H1 (cell line): ENCODE measurements around the gene SMIM32. TPM values are rescaled to one million over a fixed set of nuclear protein-coding genes. Genes with fewer than 3 reads are reported as not detected.

Source experiments
- CHD7 ChIP-seq: fragments of 300-600 bp; sonication (generic); IDR thresholded peaks from 2 replicates; pipeline ENCODE4 v1.7.1; 2012; ENCODE audit warnings: low read length, moderate library complexity, mild to moderate bottlenecking, inconsistent platforms; ENCODE audit not compliant: insufficient replicate concordance
- EP300 ChIP-seq, 2 experiments: IDR thresholded peaks; 1 replicate in 1 of 2; 2 replicates in 1 of 2; pipeline ENCODE4 v1.6.1; 2011 to 2012; ENCODE audit warnings: low read depth in 2 of 2, low read length in 2 of 2, mild to moderate bottlenecking in 2 of 2, borderline replicate concordance in 1 of 2, inconsistent platforms in 1 of 2, moderate library complexity in 1 of 2
- HDAC2 ChIP-seq, 2 experiments: fragments of 300-600 bp in 1 of 2; sonication (generic) in 1 of 2; IDR thresholded peaks; 2 replicates each; pipeline ENCODE4 v1.6.1; 2011 to 2012; ENCODE audit warnings: low read depth in 2 of 2, low read length in 2 of 2, mild to moderate bottlenecking in 2 of 2, moderate library complexity in 2 of 2, borderline replicate concordance in 1 of 2, inconsistent platforms in 1 of 2
- JUND ChIP-seq: IDR thresholded peaks from 2 replicates; pipeline ENCODE4 v1.6.1; 2011; ENCODE audit warnings: mild to moderate bottlenecking, improper control_type of control experiment, low read length
- POLR2A ChIP-seq, 2 experiments: IDR thresholded peaks; 1 replicate in 1 of 2; 2 replicates in 1 of 2; pipeline ENCODE4 v1.6.1; 2011; ENCODE audit warnings: low read depth in 2 of 2, low read length in 2 of 2, mild to moderate bottlenecking in 2 of 2; ENCODE audit errors: control extremely low read depth in 1 of 2
- RAD21 ChIP-seq, 2 experiments: IDR thresholded peaks in 1 of 2; conservative IDR thresholded peaks in 1 of 2; 2 replicates each; pipeline ENCODE4 v1.6.1; 2011; ENCODE audit warnings: low read depth in 2 of 2, low read length in 2 of 2, improper control_type of control experiment in 1 of 2, inconsistent platforms in 1 of 2, mild to moderate bottlenecking in 1 of 2, moderate library complexity in 1 of 2
- SAP30 ChIP-seq: fragments of 300-600 bp; sonication (generic); IDR thresholded peaks from 2 replicates; pipeline ENCODE4 v1.7.1; 2012; ENCODE audit warnings: low read length, moderate library complexity, mild to moderate bottlenecking, inconsistent platforms; ENCODE audit not compliant: insufficient read depth, insufficient replicate concordance
- TCF12 ChIP-seq: IDR thresholded peaks from 2 replicates; pipeline ENCODE4 v1.6.1; 2011; ENCODE audit warnings: low read depth, mild to moderate bottlenecking, low read length
- polyA plus RNA-seq, 7 experiments: library from polyadenylated mRNA; depleted of rRNA in 3 of 7; stranded (reverse) in 5 of 7; unstranded in 2 of 7; fragments of >200 nt in 5 of 7; fragments of 200-250 nt in 2 of 7; gene quantifications; 1 replicate in 5 of 7; 2 replicates in 1 of 7; 4 replicates in 1 of 7; pipeline versions ENCODE4 v1.2.1 to v1.2.3, GENCODE V29; 2011 to 2013; ENCODE audit warnings: missing spikeins in 2 of 7, mixed read lengths in 2 of 7
- total RNA-seq: library from RNA; stranded (reverse); fragmentation: NEBNext Ultra II Directional; extraction: Animal tissue kit (Norgen Biotek cat#: 25700); gene quantifications from 2 replicates; pipeline ENCODE4 v1.2.1, GENCODE V29; 2021

SMIM32 gene
- total and polyA plus RNA-seq, 2 of the 8 experiments (the other 6 are each of a cell fraction or from before 2014, with no cell fraction given), result 0.09 to 0.22 TPM

- TF ChIP-seq CHD7, result no peak
- no peak for TF ChIP-seq TCF12
- no peak for TF ChIP-seq POLR2A (IDR thresholded peaks at IDR 0.05; ENCODE audit: control extremely low read depth in 1 of 2, low read depth in 2 of 2, low read length in 2 of 2)
- no peak for TF ChIP-seq SAP30
- no peak for TF ChIP-seq JUND
- no peak for TF ChIP-seq RAD21 (IDR thresholded peaks at IDR 0.05 in 1 of 2, conservative IDR thresholded peaks at IDR 0.05 in 1 of 2; ENCODE audit: low read depth in 2 of 2, low read length in 2 of 2)
- no peak for TF ChIP-seq HDAC2 (IDR thresholded peaks at IDR 0.05; ENCODE audit: borderline replicate concordance in 1 of 2, low read depth in 2 of 2, low read length in 2 of 2)
- TF ChIP-seq EP300 (IDR thresholded peaks at IDR 0.05; ENCODE audit: borderline replicate concordance in 1 of 2, low read depth in 2 of 2, low read length in 2 of 2), result no peak
Observed at GRCh38 chr5:136149891-136150290, 43.1 kb downstream of the SMIM32 start (continued).
